Stimulated activated CD4-positive, alpha-beta T cell treated with anti-CD3 and anti-CD28 coated beads, Interleukin-1b, Interleukin-23, amount 100 ng/mL, for 24 hours (primary cell): Measurements from ENCODE around the gene PAK6.

Experiments
- DNase-seq, 4 experiments: peaks; one replicate each; pipeline ENCODE4 v3.0.0-alpha.2; 2020; ENCODE audit warnings: low read depth in 4 of 4, low spot score in 1 of 4

The PAK6 gene

DNA sequence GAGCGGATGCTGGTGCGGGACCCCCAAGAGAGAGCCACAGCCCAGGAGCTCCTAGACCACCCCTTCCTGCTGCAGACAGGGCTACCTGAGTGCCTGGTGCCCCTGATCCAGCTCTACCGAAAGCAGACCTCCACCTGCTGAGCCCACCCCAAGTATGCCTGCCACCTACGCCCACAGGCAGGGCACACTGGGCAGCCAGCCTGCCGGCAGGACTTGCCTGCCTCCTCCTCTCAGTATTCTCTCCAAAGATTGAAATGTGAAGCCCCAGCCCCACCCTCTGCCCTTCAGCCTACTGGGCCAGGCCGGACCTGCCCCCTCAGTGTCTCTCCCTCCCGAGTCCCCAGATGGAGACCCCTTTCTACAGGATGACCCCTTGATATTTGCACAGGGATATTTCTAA, 37.1 kb downstream of the PAK6 start:
- DNase-seq, result no peak

DNA sequence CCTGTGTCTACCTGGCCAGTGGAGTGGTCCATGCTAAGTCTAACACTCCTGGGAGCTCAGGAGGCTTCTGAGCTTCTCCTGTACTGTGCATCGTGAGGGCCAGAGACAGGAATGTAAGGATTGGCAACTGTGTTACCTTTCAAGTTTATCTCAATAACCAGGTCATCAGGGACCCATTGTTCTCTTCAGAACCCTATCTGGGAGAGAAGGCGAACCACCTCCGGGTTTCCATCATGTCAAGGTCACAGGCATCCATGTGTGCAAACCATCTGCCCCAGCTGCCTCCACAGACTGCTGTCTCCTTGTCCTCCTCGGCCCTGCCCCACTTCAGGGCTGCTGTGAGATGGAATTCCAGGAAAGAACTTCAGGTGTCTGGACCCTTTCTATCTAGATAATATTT, 38.1 kb downstream of the PAK6 start:
- no peak for DNase-seq

DNA sequence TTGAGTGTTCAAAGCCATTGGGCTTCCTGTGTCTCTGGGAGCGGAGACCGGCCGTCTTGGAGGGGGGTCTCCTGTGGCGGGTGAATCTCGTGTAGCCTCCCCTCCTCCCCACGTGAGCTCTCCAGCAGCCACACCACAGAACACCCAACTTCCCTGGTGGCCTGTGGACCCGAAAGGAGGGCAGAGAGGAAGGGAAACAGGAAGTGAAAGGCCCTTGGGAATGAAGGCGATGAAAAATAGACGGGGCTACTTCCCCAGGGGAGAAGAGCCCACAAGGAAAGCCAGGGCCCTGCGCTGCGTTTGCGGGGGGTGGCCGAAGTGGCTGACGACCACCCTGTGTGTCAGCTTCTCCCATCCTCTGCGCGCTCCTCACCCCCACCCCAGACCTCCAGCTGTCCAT, 38.6 kb downstream of the PAK6 start:
- no peak for DNase-seq

DNA sequence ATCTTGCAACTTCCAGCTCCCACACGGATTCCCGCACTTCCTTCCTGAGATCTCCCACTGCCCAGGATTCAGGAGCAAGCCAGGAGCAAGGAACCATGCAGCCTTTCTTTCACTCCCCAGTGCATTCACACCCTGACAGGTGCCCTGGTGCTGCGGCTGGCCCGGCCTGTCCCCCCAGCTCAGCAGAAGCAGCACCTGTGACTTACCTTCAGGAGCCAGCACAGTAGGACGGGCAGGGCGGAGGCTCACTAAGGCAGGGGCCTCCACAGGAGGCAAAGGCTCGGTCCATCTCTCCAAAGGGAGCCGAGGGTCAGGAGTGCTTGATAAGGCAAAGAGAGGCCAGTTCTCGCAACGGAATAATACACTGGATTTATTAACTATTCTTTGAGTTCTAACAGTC, 39.2 kb downstream of the PAK6 start:
- DNase-seq, result no peak

DNA sequence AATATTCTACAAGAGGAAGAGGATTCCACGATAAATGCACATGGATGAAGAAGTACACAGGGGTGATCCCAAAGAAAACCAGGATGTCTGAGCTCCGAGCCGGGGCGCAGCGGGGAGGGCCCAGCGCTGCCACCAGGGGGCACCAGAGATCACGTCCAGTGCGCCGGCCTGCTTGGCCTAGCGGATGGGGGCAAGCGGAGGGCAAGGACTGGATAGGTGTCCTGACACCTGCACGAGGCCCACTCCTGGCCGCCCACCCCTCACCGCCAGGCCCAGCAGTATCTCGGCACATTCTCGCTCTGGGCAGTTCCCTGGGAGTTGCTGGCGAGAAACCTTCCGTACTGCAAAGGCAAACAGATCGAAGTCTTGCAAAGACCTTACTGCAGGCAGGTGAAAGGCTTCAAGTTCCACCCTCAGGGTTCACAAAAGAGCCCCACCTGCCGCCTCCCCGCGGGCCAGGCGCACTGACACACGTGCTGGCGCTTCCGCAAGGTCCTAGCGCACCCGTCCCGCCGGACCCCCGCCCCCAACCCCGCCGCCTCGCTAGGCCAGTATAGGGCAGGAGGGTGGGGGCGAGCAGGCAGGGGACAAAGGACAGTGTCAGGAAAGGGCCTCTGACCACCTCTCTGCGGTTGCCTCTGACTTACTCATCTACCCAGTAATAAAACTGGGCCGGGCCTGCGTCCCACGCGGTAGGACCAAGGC, 40.7 kb downstream of the PAK6 start:
- DNase-seq, result peak; percentile 52 to 80 (median 54)

DNA sequence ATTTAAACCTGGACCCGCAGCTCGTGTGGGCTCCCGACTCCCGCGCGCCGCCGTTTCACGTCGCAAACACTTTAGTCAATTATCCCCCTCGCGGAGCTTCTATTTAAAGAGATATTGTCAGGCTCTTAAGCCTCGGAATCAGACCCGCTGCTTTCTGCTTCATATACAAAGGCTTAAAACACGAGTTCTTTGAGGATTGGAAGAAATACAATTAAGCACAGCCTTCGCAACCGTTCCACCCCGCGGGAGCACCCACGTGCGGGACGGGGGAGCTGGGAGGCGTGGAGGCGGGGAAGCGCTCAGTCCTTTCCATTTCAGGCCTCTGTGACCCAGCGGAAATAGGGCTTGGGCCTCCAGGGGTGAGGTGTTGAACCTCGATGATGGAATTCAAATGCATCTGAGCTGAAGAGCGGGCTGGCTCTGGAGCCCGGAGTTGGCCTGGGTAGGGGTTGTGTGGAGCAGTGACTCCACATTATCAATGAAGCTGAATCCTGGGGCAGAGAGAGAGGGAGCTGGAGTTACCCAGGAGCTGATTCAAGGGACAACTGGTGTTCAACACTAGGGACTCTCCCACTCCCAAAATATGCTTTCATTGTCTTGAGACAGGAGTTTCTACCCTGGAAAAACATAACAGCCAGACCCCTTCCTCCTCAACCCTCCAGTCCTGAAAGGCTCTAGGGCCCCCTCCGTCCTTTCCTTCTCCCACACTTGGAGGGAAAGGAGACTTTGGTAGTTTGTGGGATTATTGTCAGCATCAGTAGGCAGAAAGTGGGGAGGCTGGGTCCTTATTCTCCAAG, 41.6 kb downstream of the PAK6 start:
- no peak for DNase-seq

DNA sequence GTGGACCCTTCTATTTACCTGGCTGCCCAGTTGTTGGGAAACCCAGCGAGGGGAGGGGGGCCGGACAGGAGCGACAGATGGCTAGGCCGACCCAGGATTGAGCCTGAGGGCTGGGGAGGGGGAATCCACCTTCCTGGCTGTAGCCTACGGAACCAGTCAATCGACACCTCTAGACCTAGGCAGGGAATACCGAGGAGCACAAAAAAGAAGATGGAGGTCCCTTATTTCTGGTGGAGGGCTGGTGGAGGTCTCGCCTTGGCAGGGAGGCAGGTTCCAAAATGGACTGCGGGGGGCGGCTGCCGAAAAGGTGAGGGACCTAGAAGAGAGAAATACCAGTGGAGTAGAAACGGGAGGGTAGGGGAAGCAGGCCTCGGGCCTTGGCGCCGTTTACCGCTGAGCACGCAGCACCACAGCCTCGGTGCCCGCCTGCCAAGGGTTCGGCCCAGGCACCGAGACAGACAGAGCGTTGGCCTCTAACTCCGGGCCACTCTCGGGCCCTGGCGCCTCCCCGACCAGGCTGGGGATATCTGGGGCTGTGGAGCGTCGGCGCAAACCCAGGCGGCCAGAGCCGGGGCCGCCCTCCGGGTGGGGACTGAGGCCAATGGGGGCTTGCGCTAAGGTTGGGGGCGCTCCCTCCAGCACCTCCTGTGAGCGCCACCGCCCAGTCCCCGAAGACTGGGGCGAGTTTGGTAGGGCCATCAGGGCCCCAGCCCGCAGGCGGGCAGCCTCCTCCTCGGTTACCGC, 42.4 kb downstream of the PAK6 start:
- no peak for DNase-seq

DNA sequence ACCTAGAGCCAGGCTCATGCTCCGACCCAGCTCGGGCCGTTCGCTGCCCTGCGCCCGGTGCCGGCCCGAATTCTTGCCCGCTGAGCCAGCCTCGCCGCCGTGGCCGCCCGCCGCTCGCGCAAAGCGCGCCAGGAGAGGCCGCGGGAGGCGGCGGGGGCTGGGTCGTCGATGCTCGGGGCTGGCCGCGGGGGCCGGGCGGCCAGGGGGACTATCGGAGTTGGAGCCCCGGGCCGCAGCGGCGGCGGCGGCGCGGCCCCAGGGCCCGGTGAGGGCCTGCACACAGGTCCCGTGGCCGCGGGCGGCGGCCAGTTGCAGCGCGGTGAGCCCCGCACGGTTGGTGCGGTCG, 42.9 kb downstream of the PAK6 start:
- DNase-seq, result no peak

DNA sequence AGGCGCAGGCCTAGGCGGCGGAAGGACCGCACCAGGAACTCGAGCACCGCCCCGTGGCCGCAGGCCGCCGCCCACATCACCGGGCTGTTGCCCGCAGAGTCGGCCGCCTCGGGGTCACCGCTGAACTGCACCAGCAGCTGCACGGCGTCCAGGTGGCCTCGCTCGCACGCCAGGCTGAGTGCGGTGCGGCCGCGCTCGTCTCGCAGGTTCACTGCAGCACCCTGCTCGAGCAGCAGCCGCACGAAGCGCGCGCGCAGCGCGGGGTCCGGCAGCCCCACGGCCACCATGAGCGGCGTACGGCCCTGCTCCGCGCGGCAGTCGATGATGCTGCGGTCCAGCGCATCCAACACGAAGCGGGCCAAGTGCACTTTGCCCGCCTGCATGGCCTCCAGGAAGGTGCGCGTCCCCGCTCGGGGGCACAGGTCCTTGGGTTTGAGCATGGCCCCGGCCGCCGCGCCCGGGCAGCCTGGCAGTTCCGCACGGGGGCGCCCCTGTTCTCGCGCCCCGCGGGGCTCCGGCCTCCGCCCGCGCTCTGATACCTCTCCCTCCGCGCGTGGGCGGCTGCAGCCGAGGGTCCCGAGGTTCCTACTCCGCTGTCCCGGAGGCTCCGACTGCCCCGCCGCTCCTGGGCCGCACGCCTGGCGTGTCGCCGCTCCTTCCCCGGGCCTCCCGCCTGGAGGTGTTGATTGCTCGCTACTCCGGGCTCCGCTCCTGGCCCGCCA, 43.4 kb downstream of the PAK6 start:
- peak in 2 of 4 experiments; percentile 9 to 28 for DNase-seq

DNA sequence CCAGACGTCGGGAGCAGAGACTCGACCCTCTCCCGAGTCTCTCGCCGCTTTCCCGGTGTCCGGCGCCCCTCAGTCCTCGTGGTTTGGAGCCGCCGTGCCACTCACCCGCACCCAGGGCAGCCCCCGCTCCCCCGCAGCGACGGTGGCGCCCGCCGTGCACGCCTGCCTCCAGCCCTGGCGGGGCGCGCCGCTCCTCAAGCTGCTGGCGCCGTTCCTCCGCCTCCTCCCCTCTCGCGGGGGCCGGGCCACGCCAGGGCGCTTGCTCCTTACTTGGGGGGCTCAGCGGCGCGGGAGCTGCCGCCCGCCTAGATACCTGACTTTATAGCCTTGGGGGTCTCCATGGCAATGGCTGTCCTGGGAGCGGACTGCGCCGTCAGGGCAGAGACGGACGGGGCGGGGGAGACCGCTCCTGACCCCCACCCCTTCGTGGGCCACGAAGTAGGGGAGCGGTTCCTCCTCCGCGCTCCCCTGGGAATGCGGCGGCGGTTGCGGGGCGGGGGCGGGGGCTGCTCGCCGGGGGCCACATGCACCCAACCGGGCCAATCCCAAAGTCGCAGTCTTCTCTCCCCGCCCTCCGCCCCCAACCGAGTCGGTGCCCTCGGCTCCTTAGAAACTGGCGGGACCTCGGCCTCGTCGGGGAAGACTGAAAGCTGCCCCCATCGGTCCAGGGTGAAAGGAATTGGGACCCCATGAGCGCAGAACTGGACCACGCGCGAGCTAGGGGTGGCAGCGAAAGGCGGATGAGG, 44.2 kb downstream of the PAK6 start, which contains the start of gene ANKRD63:
ANKRD63 (minus strand) TSS at position 196 of the 746 bp plus-strand sequence. CDS start 478 bp downstream, outside the sequence.
- DNase-seq, result no peak

DNA sequence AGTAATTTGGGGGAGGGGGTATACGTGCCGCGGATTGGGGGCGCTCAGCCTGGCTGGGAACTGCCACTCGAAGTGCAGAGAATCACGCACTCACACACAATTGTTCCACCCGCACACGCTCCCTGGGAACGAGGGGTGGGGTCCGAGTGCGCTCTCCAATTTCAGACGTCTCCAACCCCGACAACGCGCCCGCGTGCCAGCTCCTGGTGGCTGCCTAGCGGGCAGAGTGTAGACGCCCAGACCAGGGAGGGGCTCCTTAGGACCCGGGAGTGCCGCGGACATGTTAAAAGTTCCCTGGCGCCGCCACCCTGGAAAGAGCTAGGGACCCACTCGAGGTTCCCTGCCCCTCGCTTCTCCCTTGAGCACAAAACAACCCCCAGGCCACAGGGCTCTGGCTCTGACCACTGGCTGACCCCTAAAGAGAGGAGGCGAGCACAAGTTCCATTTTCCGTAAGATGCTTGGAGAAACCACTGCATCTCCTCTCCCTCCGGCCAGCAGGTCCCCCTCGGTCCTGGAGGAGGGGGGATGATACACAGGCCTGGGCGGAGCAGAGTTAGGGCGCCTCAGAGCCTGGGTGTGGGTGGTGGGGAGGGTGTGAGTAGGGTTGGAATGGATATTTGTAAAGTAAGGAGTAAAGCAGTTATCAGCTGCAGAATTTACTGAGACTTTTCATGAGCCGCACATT, 44.9 kb downstream of the PAK6 start:
- DNase-seq, result no peak

DNA sequence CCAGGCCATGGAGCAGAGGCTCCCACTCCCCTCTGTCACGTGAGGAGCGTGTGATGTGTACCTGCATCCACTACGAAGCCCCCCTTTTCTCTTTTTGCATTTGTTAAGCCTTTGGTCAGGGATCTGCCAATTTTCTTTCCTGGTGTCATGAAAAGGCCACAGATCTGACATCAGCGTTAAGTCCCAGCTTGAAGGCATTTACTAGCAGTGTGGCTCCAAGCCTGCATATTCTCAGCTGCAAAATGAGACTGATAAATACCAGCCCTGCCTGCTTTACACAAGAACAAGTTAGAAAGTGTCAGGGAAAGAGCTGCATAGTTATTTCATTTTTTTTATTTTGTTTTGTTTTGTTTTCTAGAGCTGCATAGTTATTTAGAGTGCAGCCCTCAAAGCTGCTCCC, 46.3 kb downstream of the PAK6 start:
- no peak for DNase-seq

DNA sequence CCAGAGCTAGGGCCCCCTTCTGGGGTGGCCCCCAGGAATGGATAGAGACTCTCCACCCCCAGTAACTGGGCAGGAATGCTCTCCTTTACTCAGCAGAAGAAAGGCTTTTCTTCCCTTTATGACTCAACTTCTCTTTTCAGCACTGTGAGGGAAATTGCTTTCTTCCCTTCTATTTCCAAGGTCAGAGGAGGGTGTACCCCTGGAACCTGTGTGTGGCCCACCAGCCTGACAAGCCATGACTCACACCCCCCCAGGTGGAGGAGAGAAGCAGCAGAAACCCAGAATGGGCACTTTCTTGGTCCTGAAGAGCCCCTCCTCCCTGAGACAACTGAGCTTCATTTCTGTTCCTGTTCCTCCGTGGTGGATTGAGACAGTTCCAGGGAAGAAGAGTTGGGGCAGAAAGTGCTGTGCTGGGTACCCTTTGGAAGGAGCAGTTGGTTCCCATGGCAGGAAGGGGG, 46.7 kb downstream of the PAK6 start:
- no peak for DNase-seq

DNA sequence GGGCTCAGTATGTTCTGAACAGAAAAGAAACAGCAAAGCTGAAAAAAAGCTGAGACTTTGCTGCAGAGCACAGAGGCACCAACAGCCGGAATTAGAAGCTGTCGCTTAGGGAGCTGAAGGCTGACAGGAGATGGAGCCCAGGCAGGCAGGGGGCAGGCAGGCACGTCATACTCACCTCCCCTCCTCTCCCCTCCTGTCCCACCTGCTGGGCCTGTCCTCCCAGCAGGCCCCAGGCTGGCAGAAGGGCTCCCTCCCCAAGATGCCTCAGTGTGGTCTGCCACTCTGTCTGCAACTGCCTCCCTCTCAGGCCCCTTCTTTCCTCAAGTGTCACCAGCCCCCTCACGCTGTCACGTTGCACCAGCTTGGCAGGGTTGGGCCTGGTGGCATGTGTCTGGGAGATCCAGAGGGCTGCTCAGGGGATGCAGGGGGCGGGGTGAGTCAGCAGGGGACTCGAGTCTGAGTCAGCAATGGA, 47.2 kb downstream of the PAK6 start:
- no peak for DNase-seq

DNA sequence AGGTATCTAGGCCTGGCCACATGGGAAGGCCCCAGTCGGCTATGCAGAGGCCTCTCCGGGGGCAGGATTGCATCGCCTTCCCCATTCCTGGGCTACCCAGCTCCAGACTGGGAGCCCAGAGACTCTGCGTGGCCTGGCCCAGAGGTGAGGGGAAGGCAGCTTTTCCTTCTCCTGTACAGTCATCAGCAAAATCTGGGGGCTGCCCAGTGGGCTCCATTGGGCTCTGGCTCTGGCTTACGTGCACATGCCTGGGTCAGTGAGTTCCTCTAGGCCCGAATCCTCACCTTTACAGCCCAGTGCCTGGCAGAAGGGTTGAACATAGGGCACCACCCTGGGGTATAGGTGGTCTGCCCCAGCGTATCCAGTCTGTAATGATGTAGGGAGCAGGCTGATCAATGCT, 47.9 kb downstream of the PAK6 start:
- no peak for DNase-seq

DNA sequence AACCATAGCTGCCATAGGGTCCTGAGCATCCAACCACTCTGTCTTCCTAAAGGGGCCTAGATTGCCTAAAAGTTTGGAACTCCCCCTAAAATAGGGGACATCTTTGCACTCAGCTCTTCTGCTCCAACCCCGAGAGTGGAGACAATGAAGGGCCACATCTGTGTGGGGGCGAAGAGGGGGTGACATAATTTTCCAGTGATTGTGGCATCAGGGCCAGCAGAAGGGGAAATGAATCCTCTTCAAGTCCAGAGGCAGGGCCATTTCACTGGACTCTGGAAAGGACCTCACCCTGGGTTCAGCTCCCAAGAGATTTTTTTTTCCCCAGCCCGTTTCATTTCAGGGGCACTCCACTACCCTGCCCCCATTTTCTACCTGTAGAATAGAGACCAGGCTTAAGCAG, 48.6 kb downstream of the PAK6 start:
- no peak for DNase-seq

DNA sequence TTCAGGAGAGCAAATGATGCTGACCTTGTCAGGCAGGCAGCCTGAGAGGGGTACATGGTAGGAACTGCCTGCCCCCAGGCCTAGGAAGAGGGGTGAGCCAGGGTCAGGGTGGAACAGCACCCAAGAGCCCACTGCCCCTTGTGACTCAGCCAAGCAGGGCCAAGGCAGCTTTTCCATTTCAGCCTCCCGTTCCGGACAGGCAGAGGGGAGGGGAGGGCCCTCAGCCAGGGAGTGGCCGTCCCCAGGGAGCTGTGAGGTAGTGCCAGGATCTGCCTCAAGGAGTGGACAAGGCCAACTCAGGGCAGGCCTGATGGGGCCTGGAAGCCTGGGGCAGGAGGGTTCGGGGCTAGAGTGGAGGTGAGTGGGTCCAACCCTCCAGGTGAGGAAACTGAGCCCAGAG, 49.1 kb downstream of the PAK6 start:
- no peak for DNase-seq

DNA sequence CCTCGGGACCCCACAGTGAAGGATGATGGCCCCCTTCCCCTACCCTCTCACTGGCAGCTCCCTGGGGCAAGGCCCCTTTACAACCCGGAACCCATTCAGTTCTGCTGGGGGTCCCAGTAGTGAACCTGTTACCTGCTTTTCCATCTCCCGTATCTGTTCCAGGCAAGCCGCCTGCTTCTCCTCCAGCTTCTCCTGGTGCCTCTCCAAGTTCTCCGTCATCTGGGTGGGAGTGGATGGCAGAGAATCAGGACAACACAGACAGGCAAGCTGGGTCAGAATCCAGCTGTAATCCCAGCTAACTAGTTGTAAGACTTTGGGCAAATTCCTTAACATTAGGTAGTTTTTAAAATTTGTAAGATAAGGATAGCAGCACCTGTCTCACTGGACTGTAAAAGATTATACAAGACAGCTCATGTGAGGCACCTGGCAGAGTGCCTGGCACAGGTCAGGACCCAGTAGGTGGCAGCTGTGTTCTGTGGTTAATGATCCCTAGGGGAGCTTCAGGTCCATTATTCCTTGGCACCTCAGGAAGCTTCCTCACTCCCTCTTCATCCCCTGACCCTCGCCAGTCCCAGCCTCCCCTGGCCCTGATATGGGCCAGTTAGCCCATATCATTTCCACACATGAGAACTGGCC, 50.4 kb downstream of the PAK6 start:
- no peak for DNase-seq

DNA sequence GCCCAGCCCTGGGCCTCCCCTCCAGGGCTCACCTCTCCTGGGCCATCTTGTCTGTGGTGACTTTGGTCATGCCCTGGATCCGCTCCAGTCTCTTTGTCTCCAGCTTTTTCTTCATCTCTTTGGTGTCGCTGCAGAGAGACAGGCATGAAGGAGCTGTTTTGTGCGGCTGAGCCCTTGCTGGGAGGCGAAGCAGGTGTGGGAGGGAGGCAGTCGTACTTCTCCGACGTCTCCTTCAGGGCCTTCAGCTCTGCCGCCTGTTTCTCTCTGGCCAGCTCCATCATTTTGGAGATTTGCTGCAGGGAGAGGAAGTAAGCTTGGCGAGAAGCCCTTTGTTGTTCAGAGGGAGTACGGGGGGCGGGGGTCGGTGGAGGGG, 51.7 kb downstream of the PAK6 start:
- no peak for DNase-seq
